HEK293T (cell line): ENCODE data around the gene MPPED1.

Experiments
- ARNT ChIP-seq: fragments of 450-650 bp; IDR thresholded peaks from 2 replicates; pipeline ENCODE4 v1.6.1; 2017; ENCODE audit warnings: mild to moderate bottlenecking
- BHLHE40 ChIP-seq: fragments of 450-650 bp; IDR thresholded peaks from 2 replicates; pipeline ENCODE4 v1.6.1; 2016; ENCODE audit warnings: mild to moderate bottlenecking, moderate library complexity, borderline replicate concordance
- FOXA1 ChIP-seq: fragments of 450-650 bp; IDR thresholded peaks from 2 replicates; pipeline ENCODE4 v1.6.1; 2016; ENCODE audit warnings: mild to moderate bottlenecking
- FOXM1 ChIP-seq: fragments of 450-650 bp; IDR thresholded peaks from 2 replicates; pipeline ENCODE4 v1.6.1; 2017; ENCODE audit warnings: mild to moderate bottlenecking, borderline replicate concordance
- HDGF ChIP-seq: fragments of 450-650 bp; IDR thresholded peaks from 2 replicates; pipeline ENCODE4 v1.6.1; 2017; ENCODE audit warnings: antibody characterized with exemption, borderline replicate concordance
- SP1 ChIP-seq: fragments of 450-650 bp; IDR thresholded peaks from 2 replicates; pipeline ENCODE4 v1.6.1; 2017
- TARDBP ChIP-seq: fragments of 450-650 bp; IDR thresholded peaks from 2 replicates; pipeline ENCODE4 v1.6.1; 2016
- ZNF384 ChIP-seq: fragments of 450-650 bp; IDR thresholded peaks from 2 replicates; pipeline ENCODE4 v1.6.1; 2016

DNA sequence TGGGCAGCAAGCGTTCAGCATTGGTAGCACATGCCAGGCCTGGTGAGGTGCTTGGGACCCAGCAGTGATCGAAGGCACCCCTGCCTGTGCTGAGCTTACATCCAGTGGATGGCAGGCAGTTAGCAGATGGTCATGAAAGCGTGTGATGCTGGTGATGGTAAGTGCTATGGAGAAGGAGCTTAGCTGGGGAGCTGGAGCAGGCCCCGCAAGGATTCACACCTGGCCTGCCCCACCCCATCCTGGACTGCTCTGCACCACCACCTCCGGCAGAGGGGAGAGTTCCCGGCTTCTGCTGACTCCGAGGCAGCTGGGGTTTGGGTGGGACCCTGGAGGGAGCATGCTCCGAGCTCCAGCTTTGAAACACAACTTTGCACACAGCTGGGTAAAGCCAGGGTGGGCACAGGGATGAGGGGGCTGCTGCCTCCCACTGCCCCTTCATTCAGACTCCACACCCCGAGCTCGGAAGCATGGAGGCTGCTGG lies 16.2 kb downstream of the MPPED1 start:
- TF ChIP-seq TARDBP (no peak), BHLHE40 (no peak), SP1 (no peak), ARNT (no peak), HDGF (no peak), FOXM1 (no peak), FOXA1 (no peak), ZNF384 (no peak)
